Neural cell (in vitro differentiated cells): ENCODE measurements around the gene RPL15. TPM values are rescaled to one million over a fixed set of nuclear protein-coding genes. Genes with fewer than 3 reads are reported as not detected.

Experiments used
- H2AFZ ChIP-seq: fragments of 200-600, 300-800 bp; sonication (generic), shearing (Covaris generic); 2 replicates; pipeline ENCODE4 v1.6.0; 2014; ENCODE audit warnings: low read depth, mild to moderate bottlenecking, antibody characterized with exemption, low read length, moderate library complexity
- H3F3A ChIP-seq: fragments of 200-600 bp; shearing (Covaris generic); 2 replicates; pipeline ENCODE4 v1.6.1; 2016; ENCODE audit warnings: mild to moderate bottlenecking, moderate library complexity, mixed read lengths, antibody characterized with exemption, low read length; ENCODE audit not compliant: insufficient read depth, poor library complexity, severe bottlenecking
- H3K27ac ChIP-seq: fragments of 200-600, 300-800 bp; sonication (generic), shearing (Covaris generic); 2 replicates; pipeline ENCODE4 v1.5.1; 2014; ENCODE audit warnings: mild to moderate bottlenecking, low read length, moderate library complexity
- H3K27me3 ChIP-seq: fragments of 300-800, 200-600 bp; sonication (generic), shearing (Covaris generic); 2 replicates; pipeline ENCODE4 v1.6.0; 2014; ENCODE audit warnings: mild to moderate bottlenecking, low read depth, low read length, moderate library complexity; ENCODE audit not compliant: insufficient read depth
- H3K36me3 ChIP-seq: fragments of 300-800, 200-600 bp; sonication (generic), shearing (Covaris generic); 2 replicates; pipeline ENCODE4 v1.5.1; 2014; ENCODE audit warnings: mild to moderate bottlenecking, antibody characterized with exemption, low read length, moderate library complexity; ENCODE audit not compliant: insufficient read depth
- H3K4me2 ChIP-seq: fragments of 300-800, 200-600 bp; sonication (generic), shearing (Covaris generic); 2 replicates; pipeline ENCODE4 v1.6.0; 2014; ENCODE audit warnings: mild to moderate bottlenecking, low read length
- H3K4me3 ChIP-seq: fragments of 300-800, 200-600 bp; sonication (generic), shearing (Covaris generic); 2 replicates; pipeline ENCODE4 v1.5.1; 2014; ENCODE audit warnings: mild to moderate bottlenecking, low read length, moderate library complexity
- H3K79me2 ChIP-seq: fragments of 200-600 bp; shearing (Covaris generic); replicated peaks from 2 replicates; pipeline ENCODE4 v1.6.0; 2014; ENCODE audit warnings: mild to moderate bottlenecking, low read length, moderate library complexity; ENCODE audit not compliant: insufficient read depth
- H3K9ac ChIP-seq: fragments of 300-800, 200-600 bp; sonication (generic), shearing (Covaris generic); 2 replicates; pipeline ENCODE4 v1.6.1; 2016; ENCODE audit warnings: mild to moderate bottlenecking, low read length, mixed read lengths
- H3K9me2 ChIP-seq: fragments of 200-600 bp; shearing (Covaris generic); 2 replicates; pipeline ENCODE4 v1.6.1; 2016; ENCODE audit warnings: mild to moderate bottlenecking, low read length, mixed read lengths; ENCODE audit not compliant: insufficient read depth
- H3K9me3 ChIP-seq: fragments of 200-600, 300-800 bp; sonication (generic), shearing (Covaris generic); 2 replicates; pipeline ENCODE4 v1.6.1; 2016; ENCODE audit warnings: mild to moderate bottlenecking, mixed run types, low read length, moderate library complexity, mixed read lengths
- H4K20me1 ChIP-seq: fragments of 200-600 bp; shearing (Covaris generic); 2 replicates; pipeline ENCODE4 v1.6.1; 2016; ENCODE audit warnings: mild to moderate bottlenecking, mixed run types; ENCODE audit not compliant: insufficient read depth
- EP300 ChIP-seq: fragments of 450-650 bp; conservative IDR thresholded peaks from 2 replicates; pipeline ENCODE4 v1.6.1; 2014; ENCODE audit warnings: antibody characterized with exemption, mild to moderate bottlenecking, moderate library complexity; ENCODE audit not compliant: poor library complexity, severe bottlenecking
- EZH2 ChIP-seq: fragments of 200-600, 300-800 bp; shearing (Covaris generic), sonication (generic); IDR thresholded peaks from 2 replicates; pipeline ENCODE4 v1.6.1; 2014; ENCODE audit warnings: antibody characterized with exemption, low read length, borderline replicate concordance, mild to moderate bottlenecking; ENCODE audit not compliant: insufficient read depth, poor library complexity, severe bottlenecking
- MXI1 ChIP-seq: fragments of 450-650 bp; conservative IDR thresholded peaks from 2 replicates; pipeline ENCODE4 v1.6.1; 2014; ENCODE audit warnings: antibody characterized with exemption, mild to moderate bottlenecking; ENCODE audit not compliant: poor library complexity, severe bottlenecking
- POLR2AphosphoS5 ChIP-seq: IDR thresholded peaks from 2 replicates; pipeline ENCODE4 v1.6.1; 2012
- RAD21 ChIP-seq: fragments of 450-650 bp; conservative IDR thresholded peaks from 2 replicates; pipeline ENCODE4 v1.6.1; 2014; ENCODE audit warnings: antibody characterized with exemption, mild to moderate bottlenecking, moderate library complexity
- SMC3 ChIP-seq: fragments of 450-650 bp; conservative IDR thresholded peaks from 2 replicates; pipeline ENCODE4 v1.6.1; 2014; ENCODE audit warnings: antibody characterized with exemption, mild to moderate bottlenecking, moderate library complexity; ENCODE audit not compliant: poor library complexity
- TAF1 ChIP-seq: IDR thresholded peaks from 2 replicates; pipeline ENCODE4 v1.6.1; 2012; ENCODE audit warnings: low read depth
- polyA plus RNA-seq: library from polyadenylated mRNA; depleted of rRNA; stranded (reverse); fragments of >200 nt; gene quantifications from 2 replicates; pipeline ENCODE4 v1.2.3, GENCODE V29; 2014
- TF ChIP-seq, protein P1 (sequence below): IDR thresholded peaks from 2 replicates; pipeline ENCODE4 v1.6.1; 2012; ENCODE audit warnings: borderline replicate concordance
- TF ChIP-seq, protein P2 (sequence below): fragments of 450-650 bp; IDR thresholded peaks from 2 replicates; pipeline ENCODE4 v1.5.1; 2014; ENCODE audit warnings: antibody characterized with exemption, mild to moderate bottlenecking, moderate library complexity; ENCODE audit not compliant: poor library complexity, severe bottlenecking

Gene RPL15
- polyA plus RNA-seq, 1 donor from 2014 or later: 3,247 TPM

DNA sequence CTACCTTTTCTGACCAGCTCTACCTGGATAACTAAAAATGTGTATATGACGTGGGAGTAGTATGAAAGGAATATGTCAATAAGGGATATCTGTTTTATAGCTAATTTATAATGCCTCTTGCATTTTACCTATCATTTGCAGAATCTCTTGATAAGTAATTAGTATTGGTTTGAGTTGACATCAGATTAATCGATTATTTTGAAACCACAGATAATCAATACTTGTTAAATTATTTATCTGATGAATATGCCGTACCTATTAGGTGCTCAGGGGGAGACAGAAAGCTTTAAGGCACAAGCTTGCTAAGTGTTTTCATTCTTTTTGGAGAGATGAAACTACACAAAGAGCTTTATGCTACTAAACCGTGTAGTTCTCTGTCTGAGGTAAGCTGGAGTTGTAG, 52.5 kb downstream of the RPL15 start:
- H3K36me3 ChIP-seq: no peaks in the 10 kb centered on the region
- no peaks in the 10 kb centered on the region for H3F3A ChIP-seq
- TF ChIP-seq, protein P1, sequence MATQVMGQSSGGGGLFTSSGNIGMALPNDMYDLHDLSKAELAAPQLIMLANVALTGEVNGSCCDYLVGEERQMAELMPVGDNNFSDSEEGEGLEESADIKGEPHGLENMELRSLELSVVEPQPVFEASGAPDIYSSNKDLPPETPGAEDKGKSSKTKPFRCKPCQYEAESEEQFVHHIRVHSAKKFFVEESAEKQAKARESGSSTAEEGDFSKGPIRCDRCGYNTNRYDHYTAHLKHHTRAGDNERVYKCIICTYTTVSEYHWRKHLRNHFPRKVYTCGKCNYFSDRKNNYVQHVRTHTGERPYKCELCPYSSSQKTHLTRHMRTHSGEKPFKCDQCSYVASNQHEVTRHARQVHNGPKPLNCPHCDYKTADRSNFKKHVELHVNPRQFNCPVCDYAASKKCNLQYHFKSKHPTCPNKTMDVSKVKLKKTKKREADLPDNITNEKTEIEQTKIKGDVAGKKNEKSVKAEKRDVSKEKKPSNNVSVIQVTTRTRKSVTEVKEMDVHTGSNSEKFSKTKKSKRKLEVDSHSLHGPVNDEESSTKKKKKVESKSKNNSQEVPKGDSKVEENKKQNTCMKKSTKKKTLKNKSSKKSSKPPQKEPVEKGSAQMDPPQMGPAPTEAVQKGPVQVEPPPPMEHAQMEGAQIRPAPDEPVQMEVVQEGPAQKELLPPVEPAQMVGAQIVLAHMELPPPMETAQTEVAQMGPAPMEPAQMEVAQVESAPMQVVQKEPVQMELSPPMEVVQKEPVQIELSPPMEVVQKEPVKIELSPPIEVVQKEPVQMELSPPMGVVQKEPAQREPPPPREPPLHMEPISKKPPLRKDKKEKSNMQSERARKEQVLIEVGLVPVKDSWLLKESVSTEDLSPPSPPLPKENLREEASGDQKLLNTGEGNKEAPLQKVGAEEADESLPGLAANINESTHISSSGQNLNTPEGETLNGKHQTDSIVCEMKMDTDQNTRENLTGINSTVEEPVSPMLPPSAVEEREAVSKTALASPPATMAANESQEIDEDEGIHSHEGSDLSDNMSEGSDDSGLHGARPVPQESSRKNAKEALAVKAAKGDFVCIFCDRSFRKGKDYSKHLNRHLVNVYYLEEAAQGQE: no peak
- TF ChIP-seq, protein P2, sequence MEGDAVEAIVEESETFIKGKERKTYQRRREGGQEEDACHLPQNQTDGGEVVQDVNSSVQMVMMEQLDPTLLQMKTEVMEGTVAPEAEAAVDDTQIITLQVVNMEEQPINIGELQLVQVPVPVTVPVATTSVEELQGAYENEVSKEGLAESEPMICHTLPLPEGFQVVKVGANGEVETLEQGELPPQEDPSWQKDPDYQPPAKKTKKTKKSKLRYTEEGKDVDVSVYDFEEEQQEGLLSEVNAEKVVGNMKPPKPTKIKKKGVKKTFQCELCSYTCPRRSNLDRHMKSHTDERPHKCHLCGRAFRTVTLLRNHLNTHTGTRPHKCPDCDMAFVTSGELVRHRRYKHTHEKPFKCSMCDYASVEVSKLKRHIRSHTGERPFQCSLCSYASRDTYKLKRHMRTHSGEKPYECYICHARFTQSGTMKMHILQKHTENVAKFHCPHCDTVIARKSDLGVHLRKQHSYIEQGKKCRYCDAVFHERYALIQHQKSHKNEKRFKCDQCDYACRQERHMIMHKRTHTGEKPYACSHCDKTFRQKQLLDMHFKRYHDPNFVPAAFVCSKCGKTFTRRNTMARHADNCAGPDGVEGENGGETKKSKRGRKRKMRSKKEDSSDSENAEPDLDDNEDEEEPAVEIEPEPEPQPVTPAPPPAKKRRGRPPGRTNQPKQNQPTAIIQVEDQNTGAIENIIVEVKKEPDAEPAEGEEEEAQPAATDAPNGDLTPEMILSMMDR: no peak
- TF ChIP-seq TAF1 (no peak), SMC3 (no peak), POLR2AphosphoS5 (no peak), EZH2 (no peak), MXI1 (no peak), RAD21 (no peak), EP300 (no peak)
- H3K4me3 ChIP-seq: no peak overlapping the region
- no peak overlapping the region for H3K4me2 ChIP-seq
- H3K9ac ChIP-seq: no peak overlapping the region
- no peaks in the 10 kb centered on the region for H3K27me3 ChIP-seq
- H3K9me3 ChIP-seq: no peaks in the 10 kb centered on the region
- no peaks in the 10 kb centered on the region for H3K9me2 ChIP-seq
- H4K20me1 ChIP-seq: no peaks in the 10 kb centered on the region
- no peak overlapping the region for H2AFZ ChIP-seq
- no peaks in the 10 kb centered on the region for H3K79me2 ChIP-seq
- H3K27ac ChIP-seq: no peak overlapping the region

Other genes with a start within 250 kb of the RPL15 start
- gene UBE2E1, start 111.2 kb upstream of the RPL15 start, polyA plus RNA-seq: 133 and 157 TPM in 2 replicates
- gene NKIRAS1, start 142 bp upstream of the RPL15 start, polyA plus RNA-seq: 38.1 and 42.1 TPM in 2 replicates
- gene NR1D2, start 28.2 kb downstream of the RPL15 start, polyA plus RNA-seq: 12.9 and 13.4 TPM in 2 replicates